ENCODE results near the gene TXN2.

Gene TXN2

DNA sequence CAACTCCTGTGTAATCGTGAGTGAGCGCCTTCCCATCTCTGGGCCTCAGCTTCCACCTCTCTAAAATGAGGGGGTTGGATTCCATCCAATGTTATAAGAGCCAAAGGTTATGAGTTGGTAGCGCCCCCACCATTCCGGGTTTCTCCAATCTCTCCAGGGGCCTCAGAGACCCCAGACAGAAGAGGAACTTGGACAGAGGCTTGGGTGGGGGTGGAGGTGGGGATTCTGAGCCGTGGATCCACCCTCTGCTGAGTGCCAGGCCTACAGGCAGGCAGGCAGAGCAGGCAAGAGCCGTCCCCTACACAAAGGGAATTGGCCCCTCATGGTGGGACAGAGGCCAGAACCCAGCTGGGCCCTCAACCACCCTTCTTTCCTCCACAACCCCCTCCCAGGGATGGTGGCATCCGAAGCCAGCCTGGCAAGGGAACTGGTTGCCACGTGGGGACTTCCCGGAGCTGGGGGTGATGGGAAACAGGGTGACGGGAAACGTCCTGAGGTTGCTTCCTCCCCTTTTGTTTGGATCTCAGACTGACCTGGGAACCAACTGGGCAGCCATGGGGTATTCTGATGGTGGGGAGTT, 31.8 kb downstream of the TXN2 start:
- Histone ChIP-seq H3K9me3 (ENCODE audit: control insufficient read depth, low read length) (no peaks in the 10 kb centered on the region), H3K4me1 (ENCODE audit: control insufficient read depth, insufficient read depth, low read length) (peaks cover 32% of the 10 kb centered on the region), H3K9ac (ENCODE audit: low read length) (no peak overlapping the region)

DNA sequence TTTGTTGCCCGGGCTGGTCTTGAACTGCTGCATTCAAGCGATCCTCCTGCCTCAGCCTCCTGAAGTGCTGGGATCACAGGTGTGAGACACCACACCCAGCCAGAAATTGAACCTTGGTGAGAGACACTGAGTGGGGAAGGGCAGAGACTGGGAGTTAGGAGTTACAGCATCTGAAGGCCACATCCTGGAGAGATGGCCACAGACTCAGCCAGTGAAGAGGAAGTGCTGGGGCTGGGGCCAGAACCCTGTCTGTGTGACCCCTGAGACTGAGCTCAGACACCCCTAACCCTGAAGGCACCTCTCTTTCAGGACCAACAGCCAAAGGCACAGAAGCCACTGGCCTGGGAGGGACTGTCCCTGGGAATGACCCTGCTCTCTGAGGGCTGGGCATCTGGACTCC, 33.8 kb downstream of the TXN2 start:
- Histone ChIP-seq H3K9ac (ENCODE audit: low read length) (no peak overlapping the region), H3K4me3 (ENCODE audit: low read length) (no peak overlapping the region), H3K36me3 (ENCODE audit: control insufficient read depth, insufficient read depth, low read length) (no peaks in the 10 kb centered on the region), H3K9me3 (ENCODE audit: control insufficient read depth, low read length) (no peaks in the 10 kb centered on the region), H3K27me3 (ENCODE audit: control insufficient read depth, insufficient read depth, low read length) (no peaks in the 10 kb centered on the region), H3K4me1 (ENCODE audit: control insufficient read depth, insufficient read depth, low read length) (peaks cover 21% of the 10 kb centered on the region)

More for the DNA sequence above, 31.8 kb downstream of the TXN2 start:
- Histone ChIP-seq H3K27me3 (ENCODE audit: control insufficient read depth, insufficient read depth, low read length) (no peaks in the 10 kb centered on the region), H3K36me3 (ENCODE audit: control insufficient read depth, insufficient read depth, low read length) (no peaks in the 10 kb centered on the region), H3K4me3 (ENCODE audit: low read length) (no peak overlapping the region)

DNA sequence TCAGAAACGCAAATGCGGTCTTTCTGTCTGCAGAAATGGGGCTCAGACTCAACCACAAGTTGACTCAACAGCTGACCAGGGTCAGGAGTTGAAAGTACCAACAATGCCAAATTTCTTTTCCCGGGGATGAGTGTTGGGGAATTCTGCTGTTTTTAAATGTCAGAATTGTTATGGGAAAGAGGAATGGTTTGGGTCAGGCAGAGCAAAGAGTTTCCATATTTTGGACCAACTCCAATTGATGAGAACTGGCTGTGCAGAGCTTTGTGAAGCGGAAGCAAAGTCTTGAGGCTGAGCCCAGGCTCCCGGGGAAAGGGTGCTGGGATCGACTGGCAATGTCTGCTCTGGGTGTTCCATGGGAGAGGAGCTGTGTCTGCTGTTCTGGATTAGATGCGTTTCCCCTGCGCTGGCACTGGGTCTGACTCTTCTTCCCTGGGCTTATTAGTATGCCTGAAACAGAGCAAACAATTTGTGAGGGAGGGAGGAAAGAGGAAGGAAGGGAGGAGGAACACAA, 36.2 kb downstream of the TXN2 start:
- Histone ChIP-seq H3K36me3 (ENCODE audit: control insufficient read depth, insufficient read depth, low read length) (no peaks in the 10 kb centered on the region), H3K27me3 (ENCODE audit: control insufficient read depth, insufficient read depth, low read length) (no peaks in the 10 kb centered on the region), H3K4me3 (ENCODE audit: low read length) (no peak overlapping the region), H3K9ac (ENCODE audit: low read length) (no peak overlapping the region), H3K9me3 (ENCODE audit: control insufficient read depth, low read length) (no peaks in the 10 kb centered on the region), H3K4me1 (ENCODE audit: control insufficient read depth, insufficient read depth, low read length) (peaks cover 8% of the 10 kb centered on the region)

DNA sequence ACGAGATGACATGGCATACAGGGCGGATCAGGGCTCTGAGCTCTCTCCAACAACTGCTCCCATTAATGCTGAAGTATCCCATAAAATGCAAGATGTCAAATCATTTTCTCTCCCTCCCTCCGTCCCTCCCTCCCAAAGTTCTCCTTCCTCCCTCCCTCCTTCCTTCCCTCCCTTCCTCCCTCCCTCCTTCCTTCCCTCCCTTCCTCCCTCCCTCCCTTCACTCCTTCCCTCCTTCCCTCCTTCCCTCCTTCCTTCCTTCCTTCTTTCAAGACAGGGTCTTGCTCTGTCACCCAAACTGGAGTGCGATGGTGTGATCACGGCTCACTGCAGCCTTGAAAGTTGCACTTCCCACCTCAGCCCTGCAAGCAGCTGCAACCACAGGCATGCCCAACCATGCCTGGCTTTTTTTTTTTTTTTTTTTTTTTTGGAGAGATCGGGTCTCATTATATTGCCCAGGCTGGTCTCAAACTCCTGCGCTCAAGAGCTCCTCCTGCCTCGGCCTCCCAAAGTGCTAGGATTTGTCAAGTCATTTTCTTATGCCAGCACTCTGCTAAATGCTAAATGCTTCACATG, 38.2 kb downstream of the TXN2 start:
- Histone ChIP-seq H3K9me3 (ENCODE audit: control insufficient read depth, low read length) (no peaks in the 10 kb centered on the region), H3K36me3 (ENCODE audit: control insufficient read depth, insufficient read depth, low read length) (no peaks in the 10 kb centered on the region), H3K9ac (ENCODE audit: low read length) (no peak overlapping the region), H3K4me3 (ENCODE audit: low read length) (no peak overlapping the region), H3K4me1 (ENCODE audit: control insufficient read depth, insufficient read depth, low read length) (peaks cover 8% of the 10 kb centered on the region), H3K27me3 (ENCODE audit: control insufficient read depth, insufficient read depth, low read length) (no peaks in the 10 kb centered on the region)

DNA sequence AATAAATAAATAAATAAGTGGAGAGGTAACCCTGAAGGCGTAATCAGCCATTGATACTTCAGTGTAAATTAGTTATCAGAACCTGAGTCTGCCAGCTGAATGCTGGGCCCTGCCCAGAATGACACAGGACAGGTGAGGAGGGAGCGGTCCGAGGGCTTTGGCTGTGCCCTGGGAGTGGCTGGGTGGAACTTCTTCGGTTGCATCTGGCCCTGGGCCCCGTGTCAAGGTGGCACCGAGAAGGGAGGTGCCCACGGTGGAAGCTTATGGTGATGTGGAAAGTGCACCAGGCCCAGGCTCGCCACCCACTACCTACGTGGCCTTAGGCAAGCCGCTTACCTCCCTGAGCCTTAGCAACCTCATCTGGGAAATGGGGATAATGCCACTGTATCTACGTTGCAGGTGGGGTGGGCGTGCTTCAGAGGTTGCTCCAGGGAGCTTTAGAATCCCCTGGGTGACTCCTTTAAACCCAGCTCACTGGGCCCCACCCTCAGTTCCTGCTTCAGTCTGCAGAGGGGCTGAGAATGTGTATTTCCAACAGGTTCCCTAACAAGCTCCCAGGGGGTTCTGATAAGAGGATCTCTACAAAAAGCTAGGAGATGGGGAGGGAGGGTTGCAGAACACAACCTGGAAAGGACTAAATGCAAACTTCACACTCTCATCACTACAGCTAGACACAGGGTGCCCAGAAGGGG, 38.8 kb downstream of the TXN2 start:
- Histone ChIP-seq H3K9ac (ENCODE audit: low read length) (no peak overlapping the region), H3K4me1 (ENCODE audit: control insufficient read depth, insufficient read depth, low read length) (peaks cover 8% of the 10 kb centered on the region), H3K27me3 (ENCODE audit: control insufficient read depth, insufficient read depth, low read length) (no peaks in the 10 kb centered on the region), H3K4me3 (ENCODE audit: low read length) (no peak overlapping the region), H3K9me3 (ENCODE audit: control insufficient read depth, low read length) (no peaks in the 10 kb centered on the region), H3K36me3 (ENCODE audit: control insufficient read depth, insufficient read depth, low read length) (no peaks in the 10 kb centered on the region)

DNA sequence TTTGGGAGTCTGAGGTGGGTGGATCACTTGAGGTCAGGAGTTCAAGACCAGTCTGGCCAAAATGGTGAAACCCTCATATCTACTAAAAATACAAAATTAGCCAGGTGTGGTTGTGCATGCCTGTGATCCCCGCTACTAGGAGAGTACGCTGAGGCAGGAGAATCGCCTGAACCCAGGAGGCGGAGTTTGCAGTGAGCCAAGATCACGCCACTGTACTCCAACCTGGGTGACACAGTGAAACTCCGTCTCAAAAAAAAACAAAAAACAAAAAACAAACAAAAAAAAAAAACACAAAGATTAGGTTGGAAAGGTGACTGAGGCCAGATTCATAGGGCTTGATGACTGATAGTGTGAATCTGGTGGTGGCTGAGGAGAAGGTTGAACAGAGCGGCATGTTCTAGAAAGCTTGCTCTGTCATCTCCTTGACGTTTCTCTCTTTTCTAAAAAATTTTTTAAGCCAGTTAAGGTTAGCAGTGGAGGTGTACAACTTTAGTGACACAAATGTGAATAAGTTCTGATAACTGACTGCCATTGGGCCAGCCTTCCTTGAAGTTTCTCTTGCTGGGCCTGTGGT, 40.9 kb downstream of the TXN2 start:
- no peaks in the 10 kb centered on the region for H3K27me3 ChIP-seq (ENCODE audit: control insufficient read depth, insufficient read depth, low read length)
- H3K9ac ChIP-seq (ENCODE audit: low read length), result no peak overlapping the region
- no peaks in the 10 kb centered on the region for H3K36me3 ChIP-seq (ENCODE audit: control insufficient read depth, insufficient read depth, low read length)
- H3K4me1 ChIP-seq (ENCODE audit: control insufficient read depth, insufficient read depth, low read length), result peaks cover 21% of the 10 kb centered on the region
- H3K9me3 ChIP-seq (ENCODE audit: control insufficient read depth, low read length), result no peaks in the 10 kb centered on the region
- H3K4me3 ChIP-seq (ENCODE audit: low read length), result no peak overlapping the region

DNA sequence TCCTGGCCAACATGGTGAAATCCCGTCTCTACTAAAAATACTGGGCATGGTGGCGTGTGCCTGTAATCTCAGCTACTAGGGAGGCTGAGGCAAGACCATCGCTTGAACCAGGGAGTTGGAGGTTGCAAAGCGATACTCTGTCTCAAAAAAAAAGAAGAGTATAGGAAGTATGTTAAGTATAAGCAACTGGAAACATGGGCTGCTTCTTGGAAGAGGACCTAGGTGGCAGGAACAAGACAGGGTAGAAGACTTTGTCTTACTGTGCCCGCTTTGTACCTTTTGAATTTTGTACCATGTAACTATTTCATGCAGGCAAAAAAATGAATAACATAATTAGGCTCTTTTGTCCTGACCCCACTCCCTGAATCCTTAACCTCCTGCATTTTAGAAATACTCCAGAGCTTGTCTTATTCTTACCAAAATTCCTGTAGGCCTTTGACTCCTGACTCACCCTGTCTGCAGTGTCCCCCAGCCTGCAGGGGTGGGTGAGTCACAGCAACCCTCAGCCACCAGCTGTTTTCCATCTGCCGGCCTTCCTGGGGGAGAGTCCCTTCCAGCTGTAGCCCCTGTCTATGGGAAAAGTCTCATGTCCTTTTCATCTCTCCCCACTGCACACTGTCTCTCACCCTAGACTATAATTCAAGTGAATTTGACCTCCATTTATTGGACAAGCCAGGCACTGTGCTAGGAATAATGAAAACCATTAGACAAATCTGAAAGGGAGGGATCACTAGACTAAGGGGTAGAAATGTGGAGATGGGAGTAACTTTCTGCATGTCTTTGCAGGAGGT, 41.8 kb downstream of the TXN2 start:
- Histone ChIP-seq H3K4me1 (ENCODE audit: control insufficient read depth, insufficient read depth, low read length) (peaks cover 29% of the 10 kb centered on the region), H3K9me3 (ENCODE audit: control insufficient read depth, low read length) (no peaks in the 10 kb centered on the region), H3K9ac (ENCODE audit: low read length) (no peak overlapping the region), H3K4me3 (ENCODE audit: low read length) (no peak overlapping the region), H3K36me3 (ENCODE audit: control insufficient read depth, insufficient read depth, low read length) (no peaks in the 10 kb centered on the region), H3K27me3 (ENCODE audit: control insufficient read depth, insufficient read depth, low read length) (no peaks in the 10 kb centered on the region)

DNA sequence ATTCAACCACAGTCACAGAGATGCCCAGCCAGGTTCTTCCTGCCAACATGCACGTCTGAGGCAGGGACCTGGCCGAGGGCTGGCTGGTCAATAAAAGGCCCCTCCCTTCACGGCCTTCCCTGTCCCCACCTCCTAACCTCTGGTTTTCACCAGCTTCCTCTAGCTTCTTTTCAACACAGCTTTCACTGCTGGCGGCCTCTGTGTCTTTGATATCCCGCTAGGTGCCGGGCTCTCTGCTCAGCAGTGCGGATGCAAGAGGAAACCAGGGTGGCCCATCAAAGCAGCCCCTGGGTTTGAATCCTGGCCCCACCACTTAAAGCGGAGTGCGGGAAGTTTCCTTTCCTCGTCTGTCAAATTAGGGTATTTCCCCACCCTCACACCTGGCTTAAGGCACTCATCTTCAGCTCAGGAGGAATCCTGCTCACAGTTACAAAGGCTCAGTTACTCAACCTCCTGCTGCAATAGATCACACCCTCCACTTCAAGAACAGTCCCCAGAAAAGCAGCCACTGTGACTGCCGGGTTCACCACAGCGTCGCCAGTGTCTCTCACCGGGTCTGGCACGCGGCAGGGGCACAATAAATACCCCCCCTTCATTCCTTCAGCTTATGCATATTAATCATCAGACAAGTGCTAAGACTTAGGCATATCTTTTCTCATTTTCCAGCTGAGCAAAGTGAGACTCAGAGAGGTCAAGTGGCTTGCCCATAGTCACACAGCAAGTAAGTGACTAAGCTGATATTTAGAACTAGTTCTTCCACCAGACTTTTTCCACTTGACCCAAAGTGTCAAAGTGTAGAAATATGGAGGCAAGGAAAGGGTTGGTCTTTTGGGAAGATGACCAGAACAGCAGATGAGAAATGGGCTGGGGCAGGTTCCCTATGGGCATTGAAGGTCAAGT, 45.7 kb downstream of the TXN2 start:
- H3K4me1 ChIP-seq (ENCODE audit: control insufficient read depth, insufficient read depth, low read length), result peaks cover 39% of the 10 kb centered on the region
- H3K9me3 ChIP-seq (ENCODE audit: control insufficient read depth, low read length), result no peaks in the 10 kb centered on the region
- no peak overlapping the region for H3K4me3 ChIP-seq (ENCODE audit: low read length)
- H3K36me3 ChIP-seq (ENCODE audit: control insufficient read depth, insufficient read depth, low read length), result no peaks in the 10 kb centered on the region
- no peaks in the 10 kb centered on the region for H3K27me3 ChIP-seq (ENCODE audit: control insufficient read depth, insufficient read depth, low read length)
- H3K9ac ChIP-seq (ENCODE audit: low read length), result peak overlapping the region; percentile 38

DNA sequence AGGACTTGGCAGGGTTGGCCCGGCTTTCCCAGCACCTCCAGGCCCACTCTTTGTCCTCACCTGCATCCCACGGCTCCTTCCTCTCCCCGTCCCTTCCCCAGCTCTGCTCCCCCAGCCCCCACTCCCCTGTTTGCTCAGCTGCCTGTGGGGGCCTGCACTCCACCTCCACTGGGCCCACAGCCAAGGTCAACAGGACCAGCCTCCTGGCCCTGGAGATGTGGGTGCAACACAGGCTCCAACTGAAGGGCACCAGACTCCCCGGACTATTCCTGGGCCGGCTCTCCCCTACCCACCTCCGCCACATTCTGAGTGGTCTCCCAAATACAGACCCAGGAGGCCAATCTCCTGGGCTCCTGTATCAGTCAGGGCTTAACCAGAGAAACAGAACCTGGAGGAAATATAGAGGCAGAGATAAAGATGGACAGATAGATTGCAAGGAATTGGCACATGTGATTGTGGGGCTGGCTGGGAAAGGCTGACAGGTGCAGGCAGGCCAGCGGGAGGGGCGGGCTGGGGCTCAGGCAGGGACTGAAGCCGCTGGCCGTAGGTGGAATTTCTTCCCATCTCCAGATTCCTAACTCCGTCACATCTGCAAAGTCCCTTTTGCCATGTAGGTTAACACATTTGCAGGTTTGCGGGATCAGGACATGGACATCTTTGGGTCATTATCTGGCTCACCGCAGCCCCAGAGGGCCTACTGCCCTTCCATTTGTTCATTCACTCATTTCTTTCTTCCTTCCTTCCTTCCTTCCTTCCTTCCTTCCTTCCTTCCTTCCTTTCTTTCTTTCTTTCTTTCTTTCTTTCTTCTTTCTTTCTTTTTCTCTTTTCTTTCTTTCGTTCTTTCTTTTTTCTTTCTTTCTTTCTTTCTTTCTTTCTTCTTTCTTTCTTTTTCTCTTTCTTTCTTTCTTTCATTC, 47.9 kb downstream of the TXN2 start:
- no peaks in the 10 kb centered on the region for H3K9me3 ChIP-seq (ENCODE audit: control insufficient read depth, low read length)
- no peaks in the 10 kb centered on the region for H3K36me3 ChIP-seq (ENCODE audit: control insufficient read depth, insufficient read depth, low read length)
- no peak overlapping the region for H3K4me3 ChIP-seq (ENCODE audit: low read length)
- H3K27me3 ChIP-seq (ENCODE audit: control insufficient read depth, insufficient read depth, low read length), result no peaks in the 10 kb centered on the region
- peak overlapping the region; percentile 39 for H3K9ac ChIP-seq (ENCODE audit: low read length)
- peaks cover 39% of the 10 kb centered on the region for H3K4me1 ChIP-seq (ENCODE audit: control insufficient read depth, insufficient read depth, low read length)

DNA sequence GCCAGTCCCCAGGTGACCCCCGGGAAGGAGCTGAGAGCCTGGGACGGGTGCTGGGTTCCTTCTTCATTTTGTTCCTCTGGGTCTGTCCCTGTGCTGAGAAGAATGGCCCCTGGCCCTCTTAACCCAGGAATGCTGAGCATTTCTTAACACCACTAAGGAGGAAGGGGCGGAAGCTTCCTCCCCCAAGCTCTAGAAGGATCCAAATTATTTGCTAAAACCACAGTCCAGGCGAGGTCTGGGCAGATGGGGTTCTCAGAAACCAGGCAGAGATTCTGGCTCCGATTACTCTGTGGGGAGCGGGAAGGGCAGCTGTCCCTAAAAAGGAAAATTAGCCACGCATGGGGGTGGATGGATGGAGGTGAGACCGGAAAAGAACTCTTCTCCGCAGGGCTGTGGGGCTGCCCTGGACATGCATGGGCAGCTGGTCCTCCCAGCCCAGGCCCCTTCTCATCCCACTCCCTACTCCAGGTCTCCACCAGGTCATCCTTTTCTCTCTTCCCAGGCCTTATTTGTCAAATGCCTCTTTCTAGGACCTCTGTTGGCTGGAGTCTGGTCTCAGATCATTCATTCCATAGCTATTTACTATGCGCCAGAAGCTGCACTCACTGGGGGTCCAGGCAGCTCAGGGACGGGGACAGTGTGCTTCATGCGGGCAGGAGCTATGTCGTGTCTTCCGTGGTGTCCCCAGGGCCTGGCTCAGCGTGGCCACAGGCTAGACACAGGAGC, 48.7 kb downstream of the TXN2 start:
- Histone ChIP-seq H3K9me3 (ENCODE audit: control insufficient read depth, low read length) (no peaks in the 10 kb centered on the region), H3K27me3 (ENCODE audit: control insufficient read depth, insufficient read depth, low read length) (no peaks in the 10 kb centered on the region), H3K4me3 (ENCODE audit: low read length) (no peak overlapping the region), H3K4me1 (ENCODE audit: control insufficient read depth, insufficient read depth, low read length) (peaks cover 39% of the 10 kb centered on the region), H3K9ac (ENCODE audit: low read length) (peak overlapping the region; percentile 39), H3K36me3 (ENCODE audit: control insufficient read depth, insufficient read depth, low read length) (no peaks in the 10 kb centered on the region)

Measured in mucosa of stomach (tissue), 1 donor.